ENCODE data around the gene MGRN1. TPM values are rescaled to one million over a fixed set of nuclear protein-coding genes. Genes with fewer than 3 reads are reported as not detected.

Gene MGRN1
- total and polyA plus RNA-seq, 2 of the 13 experiments (the other 11 are each of a cell fraction or from before 2014, with no cell fraction given), result 11.9 to 12.6 TPM

GRCh38 chr16:4624015-4624826, at the start of gene MGRN1 (continued):
- TF ChIP-seq KDM5B (CRISPR knock-in tag; IDR thresholded peaks at IDR 0.05; ENCODE audit: borderline replicate concordance) (0 out of 2 replicates have a peak, but pooled peaks have one; percentile 39), ZNF160 (CRISPR knock-in tag; IDR thresholded peaks at IDR 0.05) (no peak), GATAD1 (CRISPR knock-in tag; IDR thresholded peaks at IDR 0.05) (peak; percentile 70), HBP1 (CRISPR knock-in tag; IDR thresholded peaks at IDR 0.05; ENCODE audit: low read depth) (no peak), FOXK1 (CRISPR knock-in tag; IDR thresholded peaks at IDR 0.05; ENCODE audit: borderline replicate concordance, low read depth) (peak; percentile 20; the same call in 1 of the 2 replicates), PCBP2 (optimal IDR thresholded peaks at IDR 0.05; ENCODE audit: low read depth, low read length, poor library complexity, severe bottlenecking) (no peak), ZNF660 (CRISPR knock-in tag; IDR thresholded peaks at IDR 0.05; ENCODE audit: borderline replicate concordance, low read depth) (no peak), CERS6 (CRISPR knock-in tag; IDR thresholded peaks at IDR 0.05) (no peak), ZNF564 (CRISPR knock-in tag; IDR thresholded peaks at IDR 0.05) (no peak), ZMAT5 (CRISPR knock-in tag; IDR thresholded peaks at IDR 0.05; ENCODE audit: borderline replicate concordance, low read depth) (no peak), ZBTB1 (CRISPR knock-in tag; IDR thresholded peaks at IDR 0.05; ENCODE audit: borderline replicate concordance) (no peak), PRDM10 (CRISPR knock-in tag; IDR thresholded peaks at IDR 0.05; ENCODE audit: low read depth) (peak; percentile 99), HIVEP1 (CRISPR knock-in tag; IDR thresholded peaks at IDR 0.05) (peak; percentile 51; the same call in 1 of the 2 replicates), KLF15 (CRISPR knock-in tag; IDR thresholded peaks at IDR 0.05; ENCODE audit: borderline replicate concordance) (peak; percentile 24; the same call in 1 of the 2 replicates), ZBTB7B (CRISPR knock-in tag; IDR thresholded peaks at IDR 0.05) (0 out of 2 replicates have a peak, but pooled peaks have one; percentile 48), IKZF4 (CRISPR knock-in tag; IDR thresholded peaks at IDR 0.05; ENCODE audit: borderline replicate concordance, low read depth, not compliant biosample characterization) (peak; percentile 9), ATF5 (CRISPR knock-in tag; IDR thresholded peaks at IDR 0.05; ENCODE audit: low read depth) (0 out of 2 replicates have a peak, but pooled peaks have one; percentile 5), FOXA3 (CRISPR knock-in tag; IDR thresholded peaks at IDR 0.05) (peak; percentile 11; the same call in 1 of the 2 replicates), NR2C2 (CRISPR knock-in tag; IDR thresholded peaks at IDR 0.05; ENCODE audit: borderline replicate concordance) (peak; percentile 85), TFAP4 (IDR thresholded peaks at IDR 0.05; ENCODE audit: borderline replicate concordance, low read depth) (no peak)

All from HepG2 (cell line).